ENCODE data around the gene WAPL.

The WAPL gene

GRCh38 chr10:86489960-86490612, 31.5 kb downstream of the WAPL start:
- Histone ChIP-seq H3K4me3 (ENCODE audit: low read length, poor library complexity, severe bottlenecking) (no peak overlapping the region), H3K9ac (ENCODE audit: low read depth, low read length, poor library complexity, severe bottlenecking) (no peak overlapping the region), H4K20me1 (ENCODE audit: insufficient read depth, low read length, poor library complexity, severe bottlenecking) (peaks cover 8% of the 10 kb centered on the region), H3K9me2 (replicated peaks; ENCODE audit: low read depth, low read length) (no peaks in the 10 kb centered on the region), H3K79me2 (ENCODE audit: insufficient read depth, low read length) (peaks cover 30% of the 10 kb centered on the region; the same call in 1 of the 2 replicates), H3K27me3 (ENCODE audit: insufficient read depth, low read length, poor library complexity, severe bottlenecking) (no peaks in the 10 kb centered on the region), H3K9me3 (ENCODE audit: insufficient read depth, low read depth, low read length) (no peaks in the 10 kb centered on the region), H2AFZ (ENCODE audit: low read length) (no peak overlapping the region), H3K4me2 (ENCODE audit: low read depth, low read length, poor library complexity, severe bottlenecking) (no peak overlapping the region), H3F3A (ENCODE audit: low read depth) (no peaks in the 10 kb centered on the region), H3K36me3 (ENCODE audit: insufficient read depth, low read length) (peaks cover 59% of the 10 kb centered on the region; the same call in 1 of the 2 replicates), H3K4me1 (ENCODE audit: insufficient read depth, low read length, poor library complexity, severe bottlenecking) (no peaks in the 10 kb centered on the region)
- TF ChIP-seq CTCF (conservative IDR thresholded peaks at IDR 0.05; ENCODE audit: low read length) = no peak

- Histone ChIP-seq H4K20me1 (ENCODE audit: insufficient read depth, low read length, poor library complexity, severe bottlenecking) (peaks cover 8% of the 10 kb centered on the region), H3K79me2 (ENCODE audit: insufficient read depth, low read length) (peaks cover 22% of the 10 kb centered on the region; the same call in 1 of the 2 replicates), H3K4me1 (ENCODE audit: insufficient read depth, low read length, poor library complexity, severe bottlenecking) (no peaks in the 10 kb centered on the region)
These were observed 32.4 kb downstream of the WAPL start for GRCh38 chr10:86489071-86489810.

GRCh38 chr10:86486856-86487255, 34.7 kb downstream of the WAPL start:
- H3F3A ChIP-seq (ENCODE audit: low read depth) = no peaks in the 10 kb centered on the region
- no peak overlapping the region for H2AFZ ChIP-seq (ENCODE audit: low read length)
- no peak overlapping the region for H3K4me2 ChIP-seq (ENCODE audit: low read depth, low read length, poor library complexity, severe bottlenecking)
- no peaks in the 10 kb centered on the region for H3K4me1 ChIP-seq (ENCODE audit: insufficient read depth, low read length, poor library complexity, severe bottlenecking)
- no peak overlapping the region for H3K4me3 ChIP-seq (ENCODE audit: low read length, poor library complexity, severe bottlenecking)
- H3K27me3 ChIP-seq (ENCODE audit: insufficient read depth, low read length, poor library complexity, severe bottlenecking) = no peaks in the 10 kb centered on the region
- TF ChIP-seq EZH2phosphoT487 (IDR thresholded peaks at IDR 0.05; ENCODE audit: borderline replicate concordance) = no peak
- H4K20me1 ChIP-seq (ENCODE audit: insufficient read depth, low read length, poor library complexity, severe bottlenecking) = peaks cover 6% of the 10 kb centered on the region
- H3K9me2 ChIP-seq (replicated peaks; ENCODE audit: low read depth, low read length) = no peaks in the 10 kb centered on the region
- peaks cover 61% of the 10 kb centered on the region; the same call in 1 of the 2 replicates for H3K36me3 ChIP-seq (ENCODE audit: insufficient read depth, low read length)
- H3K79me2 ChIP-seq (ENCODE audit: insufficient read depth, low read length) = peaks cover 15% of the 10 kb centered on the region; the same call in 1 of the 2 replicates
- H3K9me3 ChIP-seq (ENCODE audit: insufficient read depth, low read depth, low read length) = no peaks in the 10 kb centered on the region
- no peak overlapping the region for H3K9ac ChIP-seq (ENCODE audit: low read depth, low read length, poor library complexity, severe bottlenecking)

More at GRCh38 chr10:86489071-86489810, 32.4 kb downstream of the WAPL start:
- no peaks in the 10 kb centered on the region for H3K9me2 ChIP-seq (replicated peaks; ENCODE audit: low read depth, low read length)
- H3K9ac ChIP-seq (ENCODE audit: low read depth, low read length, poor library complexity, severe bottlenecking) = no peak overlapping the region
- no peak overlapping the region for H2AFZ ChIP-seq (ENCODE audit: low read length)
- H3K9me3 ChIP-seq (ENCODE audit: insufficient read depth, low read depth, low read length) = no peaks in the 10 kb centered on the region
- no peak overlapping the region for H3K4me2 ChIP-seq (ENCODE audit: low read depth, low read length, poor library complexity, severe bottlenecking)
- no peaks in the 10 kb centered on the region for H3F3A ChIP-seq (ENCODE audit: low read depth)
- peaks cover 56% of the 10 kb centered on the region; the same call in 1 of the 2 replicates for H3K36me3 ChIP-seq (ENCODE audit: insufficient read depth, low read length)
- no peaks in the 10 kb centered on the region for H3K27me3 ChIP-seq (ENCODE audit: insufficient read depth, low read length, poor library complexity, severe bottlenecking)
- no peak overlapping the region for H3K4me3 ChIP-seq (ENCODE audit: low read length, poor library complexity, severe bottlenecking)
- TF ChIP-seq CTCF (conservative IDR thresholded peaks at IDR 0.05; ENCODE audit: low read length) = no peak
- TF ChIP-seq EZH2phosphoT487 (IDR thresholded peaks at IDR 0.05; ENCODE audit: borderline replicate concordance) = no peak
